Mucosa of rectum (tissue), 2 donors: ENCODE data around the gene GC.
"Not testable (repeated sequence)": the region's sequence is repeated elsewhere in the genome, so short reads cannot be mapped to it uniquely, and the experiment has no call there.

Experiments used
- H3K27ac ChIP-seq, 2 donors: one replicate each; pipeline ENCODE4 v1.7.0; 2013; ENCODE audit warnings: inconsistent platforms in 2 of 2, low read depth in 2 of 2, low read length in 2 of 2
- H3K27me3 ChIP-seq, 2 donors: one replicate each; pipeline ENCODE4 v1.7.0; 2013; ENCODE audit warnings: low read length in 2 of 2; ENCODE audit not compliant: control insufficient read depth in 2 of 2, insufficient read depth in 2 of 2
- H3K36me3 ChIP-seq, 2 donors: one replicate each; pipeline ENCODE4 v1.7.0; 2013; ENCODE audit warnings: low read length in 2 of 2; ENCODE audit not compliant: control insufficient read depth in 2 of 2, insufficient read depth in 2 of 2
- H3K4me1 ChIP-seq, 2 donors: one replicate each; pipeline ENCODE4 v1.7.0; 2013; ENCODE audit warnings: low read length in 2 of 2, mild to moderate bottlenecking in 1 of 2; ENCODE audit not compliant: control insufficient read depth in 2 of 2, insufficient read depth in 2 of 2
- H3K4me3 ChIP-seq, 2 donors: one replicate each; pipeline ENCODE4 v1.7.0; 2013; ENCODE audit warnings: low read length in 2 of 2
- H3K9ac ChIP-seq, 2 donors: one replicate each; pipeline ENCODE4 v1.7.0; 2013; ENCODE audit warnings: low read length in 2 of 2, low read depth in 1 of 2, mild to moderate bottlenecking in 1 of 2
- H3K9me3 ChIP-seq, 2 donors: one replicate each; pipeline ENCODE4 v1.7.0; 2013; ENCODE audit warnings: low read length in 2 of 2; ENCODE audit not compliant: control insufficient read depth in 2 of 2
- donor health status: healthy.
- donor health status: Normal muscosa, but diverticular disease.

The GC gene

DNA sequence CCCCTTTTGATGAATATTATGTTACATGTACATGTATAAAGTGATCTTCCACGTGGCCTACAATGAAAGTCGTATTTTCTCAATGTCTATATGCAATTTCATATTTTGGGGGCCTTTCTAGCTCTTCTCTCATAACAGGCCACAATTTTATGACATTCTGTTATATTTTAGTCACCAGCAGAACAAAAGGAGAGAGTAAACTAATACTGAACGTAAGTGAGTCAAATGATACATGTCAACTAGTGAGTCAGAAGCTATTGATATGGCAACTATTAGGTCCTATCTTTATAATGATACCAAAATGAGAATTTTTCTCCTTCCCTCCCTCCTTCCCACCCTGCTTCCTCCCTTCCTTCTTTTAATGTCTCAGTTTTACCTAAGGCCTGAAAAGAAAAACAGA is 14.4 kb downstream of the GC start:
- Histone ChIP-seq H3K9me3 (no peaks in the 10 kb centered on the region), H3K27me3 (no peaks in the 10 kb centered on the region), H3K36me3 (no peaks in the 10 kb centered on the region), H3K9ac (no peak overlapping the region), H3K4me3 (no peak overlapping the region), H3K4me1 (no peaks in the 10 kb centered on the region), H3K27ac (no peak overlapping the region)

DNA sequence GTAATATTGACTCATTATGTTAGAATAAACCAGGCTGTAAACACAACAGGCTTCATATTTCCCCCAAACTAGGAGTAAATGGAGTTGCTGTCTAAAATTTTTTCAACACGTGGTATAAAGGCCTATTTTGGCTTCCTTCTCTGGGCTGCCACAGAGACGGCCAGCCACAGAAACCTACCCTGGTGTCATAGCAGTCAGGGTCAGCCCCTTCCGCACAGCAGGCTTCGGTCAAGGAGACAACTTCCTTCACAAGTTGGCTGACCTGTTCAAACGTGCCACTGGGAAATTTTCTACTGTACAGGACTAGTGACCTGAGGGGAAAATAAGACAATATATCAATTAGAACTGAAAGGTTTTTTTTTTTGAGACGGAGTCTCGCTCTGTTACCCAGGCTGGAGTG is 15.8 kb downstream of the GC start:
- no peak overlapping the region for H3K4me3 ChIP-seq
- no peaks in the 10 kb centered on the region for H3K36me3 ChIP-seq
- H3K9me3 ChIP-seq: no peaks in the 10 kb centered on the region
- H3K27ac ChIP-seq: no peak overlapping the region
- H3K4me1 ChIP-seq: no peaks in the 10 kb centered on the region
- no peak overlapping the region for H3K9ac ChIP-seq
- H3K27me3 ChIP-seq: no peaks in the 10 kb centered on the region

DNA sequence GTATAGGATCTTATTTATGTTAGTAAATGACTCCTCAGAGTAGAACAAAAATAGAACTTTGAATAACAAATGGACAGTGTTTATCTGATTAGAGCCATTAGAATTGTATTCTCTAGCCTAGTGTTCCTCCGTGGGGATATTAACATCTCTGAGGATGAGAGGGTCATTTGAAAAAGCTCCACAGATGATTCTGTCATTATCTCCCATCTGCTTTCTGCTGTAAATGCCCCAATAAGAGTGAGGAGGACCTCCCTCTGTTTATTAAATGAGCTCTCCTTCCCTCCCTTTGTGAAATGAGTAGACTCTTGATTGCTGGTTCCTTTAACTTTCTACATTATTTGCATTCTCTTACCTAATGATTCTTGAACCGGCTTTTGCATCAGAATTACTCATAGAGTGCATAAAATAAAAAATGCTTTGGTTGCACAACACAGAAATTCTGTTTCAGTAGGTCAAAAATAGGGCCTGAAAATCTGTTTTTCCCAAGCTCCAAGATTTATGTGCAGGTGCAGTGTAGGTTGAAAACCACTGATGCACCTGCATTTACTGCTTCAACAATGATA is 18.0 kb downstream of the GC start:
- no peaks in the 10 kb centered on the region for H3K9me3 ChIP-seq
- no peaks in the 10 kb centered on the region for H3K4me1 ChIP-seq
- H3K27ac ChIP-seq: no peak overlapping the region
- no peaks in the 10 kb centered on the region for H3K27me3 ChIP-seq
- no peak overlapping the region for H3K9ac ChIP-seq
- no peaks in the 10 kb centered on the region for H3K36me3 ChIP-seq
- H3K4me3 ChIP-seq: no peak overlapping the region

DNA sequence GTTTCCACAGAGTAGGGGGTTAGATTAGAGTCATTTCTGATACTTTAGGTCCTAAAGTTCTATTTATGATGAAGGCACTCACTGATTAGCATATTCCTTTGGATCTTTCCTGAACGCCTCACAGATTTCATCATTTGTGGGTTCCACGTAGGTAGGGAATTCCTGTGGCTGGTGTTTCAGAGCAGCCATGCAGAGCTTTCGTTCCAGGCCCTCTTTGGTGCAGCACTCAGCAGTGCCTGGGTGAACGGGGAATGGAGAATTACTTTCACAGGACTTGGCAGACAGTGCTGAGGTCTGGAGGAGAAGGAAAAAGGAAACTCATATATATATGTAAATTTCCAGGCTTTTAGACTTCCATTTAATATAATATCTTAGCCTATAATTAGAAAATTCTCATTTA is 18.5 kb downstream of the GC start:
- H3K4me1 ChIP-seq: no peaks in the 10 kb centered on the region
- no peak overlapping the region for H3K27ac ChIP-seq
- no peak overlapping the region for H3K9ac ChIP-seq
- no peaks in the 10 kb centered on the region for H3K9me3 ChIP-seq
- no peaks in the 10 kb centered on the region for H3K27me3 ChIP-seq
- no peak overlapping the region for H3K4me3 ChIP-seq
- no peaks in the 10 kb centered on the region for H3K36me3 ChIP-seq

DNA sequence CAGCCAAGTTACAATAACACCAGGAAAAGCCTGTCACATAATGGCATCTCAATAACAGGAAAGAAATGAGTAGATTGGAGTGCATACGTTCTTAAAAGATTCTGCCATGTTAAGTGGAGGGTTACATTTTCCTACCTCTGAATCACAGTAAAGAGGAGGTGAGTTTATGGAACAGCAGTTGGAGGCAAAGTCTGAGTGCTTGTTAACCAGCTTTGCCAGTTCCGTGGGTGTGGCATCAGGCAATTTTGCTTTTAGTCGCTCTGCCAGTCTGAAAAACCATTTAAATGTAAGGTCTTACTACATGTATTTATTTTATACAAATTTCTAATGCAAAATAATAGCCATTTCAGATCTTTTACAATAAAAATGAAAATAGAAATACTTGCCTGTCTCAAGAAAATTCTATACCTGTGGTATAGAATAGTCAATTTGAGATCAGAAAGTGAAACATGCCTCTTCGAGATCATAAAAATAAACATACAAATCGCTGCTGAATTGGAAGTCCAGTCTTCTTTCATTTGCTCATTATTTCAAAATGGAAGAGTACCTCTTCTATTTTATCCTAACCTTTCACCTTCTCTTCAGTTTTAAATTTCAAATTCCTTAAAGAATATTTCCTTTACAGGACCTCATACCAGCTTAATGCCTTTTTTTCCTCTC is 31.4 kb downstream of the GC start:
- Histone ChIP-seq H3K4me3 (peak overlapping the region; percentile 39 to 62), H3K4me1 (no peaks in the 10 kb centered on the region), H3K27me3 (no peaks in the 10 kb centered on the region), H3K9me3 (no peaks in the 10 kb centered on the region), H3K27ac (peak overlapping the region in 1 of 2 donors; percentile 13), H3K9ac (no peak overlapping the region), H3K36me3 (no peaks in the 10 kb centered on the region)

DNA sequence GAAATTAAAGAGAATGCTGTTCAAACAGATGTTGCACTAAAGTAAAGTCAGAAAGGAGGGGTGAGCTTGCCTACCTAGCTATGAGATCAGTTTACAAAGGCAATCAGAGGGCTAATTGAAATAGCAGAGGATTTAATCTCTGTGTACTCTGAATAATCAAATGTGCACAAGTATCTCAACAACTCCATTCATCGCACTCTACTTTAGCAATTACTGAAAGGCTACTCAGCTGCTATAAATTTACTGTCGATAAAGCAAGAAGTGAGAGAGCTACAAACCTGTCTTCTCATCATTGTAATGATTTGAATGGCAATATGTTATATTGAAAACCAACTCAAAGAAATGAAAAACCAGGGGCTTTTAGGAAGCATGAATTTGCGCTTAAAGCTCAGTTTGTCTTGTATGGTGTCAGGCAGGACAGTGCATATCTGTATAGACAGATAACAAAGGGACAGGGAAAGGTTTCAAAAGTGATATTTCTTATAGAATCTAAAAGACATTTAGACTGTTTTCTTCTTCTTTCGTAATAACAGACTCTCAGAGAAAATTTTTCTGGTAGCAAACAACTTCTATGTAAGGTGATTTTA is 34.8 kb downstream of the GC start:
- no peak overlapping the region for H3K4me3 ChIP-seq
- H3K9me3 ChIP-seq: no peaks in the 10 kb centered on the region
- no peak overlapping the region for H3K27ac ChIP-seq
- H3K36me3 ChIP-seq: no peaks in the 10 kb centered on the region
- no peaks in the 10 kb centered on the region for H3K4me1 ChIP-seq
- H3K27me3 ChIP-seq: no peaks in the 10 kb centered on the region
- no peak overlapping the region for H3K9ac ChIP-seq

DNA sequence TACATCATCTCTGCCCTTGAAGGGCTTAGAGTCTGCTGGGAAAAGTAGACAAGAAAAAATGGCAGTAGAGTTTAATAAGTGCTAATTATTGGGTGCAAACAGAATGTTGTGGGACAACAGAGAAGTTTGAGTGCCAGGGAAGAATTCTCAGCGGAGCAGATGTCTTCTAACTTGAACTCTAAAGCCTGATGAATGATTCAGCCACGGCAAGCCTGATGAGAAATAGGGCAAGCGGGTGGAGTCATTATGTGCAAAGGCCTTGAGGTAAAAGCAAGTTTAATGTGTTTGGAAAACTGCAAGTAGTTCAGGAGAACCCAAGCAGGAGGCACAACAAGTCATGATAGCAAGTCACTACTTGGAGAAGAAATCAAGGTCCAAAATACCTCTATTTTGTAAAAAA is 37.5 kb downstream of the GC start:
- Histone ChIP-seq H3K9ac (no peak overlapping the region), H3K4me1 (no peaks in the 10 kb centered on the region), H3K27me3 (no peaks in the 10 kb centered on the region), H3K36me3 (no peaks in the 10 kb centered on the region), H3K27ac (no peak overlapping the region), H3K9me3 (no peaks in the 10 kb centered on the region), H3K4me3 (no peak overlapping the region)

DNA sequence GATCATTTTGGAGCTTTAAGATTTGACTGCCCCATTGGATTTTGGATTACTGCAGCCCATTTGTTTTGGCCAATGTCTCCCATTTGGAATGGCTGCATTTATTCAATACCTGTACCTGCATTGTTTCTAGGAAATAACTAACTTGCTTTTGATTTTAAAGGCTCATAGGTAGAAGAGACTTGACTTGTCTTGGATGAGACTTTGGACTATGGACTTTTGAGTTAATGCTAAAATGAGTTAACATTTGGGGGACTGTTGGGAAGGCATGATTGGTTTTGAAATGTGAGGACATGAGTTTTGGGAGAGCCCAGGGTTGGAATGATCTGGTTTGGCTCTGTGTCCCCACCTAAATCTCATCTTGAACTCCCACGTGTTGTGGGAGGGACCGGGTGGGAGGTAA is 45.1 kb downstream of the GC start:
- not testable (repeated sequence) for H3K4me1 ChIP-seq, H3K27me3 ChIP-seq, H3K36me3 ChIP-seq, H3K9me3 ChIP-seq, H3K27ac ChIP-seq, H3K4me3 ChIP-seq, H3K9ac ChIP-seq

DNA sequence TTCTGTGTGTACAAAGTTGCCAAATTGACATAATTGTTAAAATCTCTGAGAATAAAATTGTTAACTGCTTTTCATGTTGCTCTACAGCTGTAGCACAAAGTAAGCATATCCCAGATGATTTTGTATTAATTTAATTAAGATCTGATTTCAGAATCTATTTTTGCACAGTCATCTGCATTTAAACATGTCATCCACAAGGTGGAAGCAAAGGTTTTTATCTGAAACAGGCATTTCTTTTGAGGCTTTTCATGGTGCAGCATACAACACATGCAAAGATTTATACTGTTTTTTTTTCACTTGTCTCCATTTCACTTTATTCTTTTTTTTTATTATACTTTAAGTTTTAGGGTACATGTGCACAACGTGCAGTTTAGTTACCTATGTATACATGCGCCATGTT is 51.2 kb downstream of the GC start:
- Histone ChIP-seq H3K36me3 (no peaks in the 10 kb centered on the region), H3K27ac (no peak overlapping the region), H3K4me1 (no peaks in the 10 kb centered on the region), H3K9me3 (no peaks in the 10 kb centered on the region), H3K4me3 (no peak overlapping the region), H3K9ac (no peak overlapping the region), H3K27me3 (no peaks in the 10 kb centered on the region)

DNA sequence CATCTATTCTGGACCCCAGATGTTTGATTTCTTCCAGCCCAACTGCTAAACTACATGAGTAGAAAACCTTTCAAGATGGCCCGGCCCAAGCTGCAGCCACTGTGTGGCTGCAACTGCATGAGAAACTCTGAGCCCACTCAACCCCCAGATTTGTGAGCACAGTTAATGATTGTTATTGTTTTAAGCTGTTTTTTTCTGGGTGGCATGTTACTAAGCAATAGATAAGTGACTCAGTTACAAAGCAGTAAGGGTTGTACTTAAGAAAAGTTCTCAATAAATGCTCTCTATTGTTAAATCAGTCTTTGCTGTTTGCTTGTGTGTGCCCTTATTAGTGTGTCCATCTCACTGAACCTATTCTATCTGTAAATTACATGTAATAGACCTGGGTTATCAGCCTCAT is 51.8 kb downstream of the GC start:
- no peaks in the 10 kb centered on the region for H3K9me3 ChIP-seq
- H3K36me3 ChIP-seq: no peaks in the 10 kb centered on the region
- no peaks in the 10 kb centered on the region for H3K4me1 ChIP-seq
- no peak overlapping the region for H3K27ac ChIP-seq
- H3K9ac ChIP-seq: no peak overlapping the region
- H3K4me3 ChIP-seq: no peak overlapping the region
- H3K27me3 ChIP-seq: no peaks in the 10 kb centered on the region
